ENCODE results near the gene TXNDC8. TPM values are rescaled to one million over a fixed set of nuclear protein-coding genes. Genes with fewer than 3 reads are reported as not detected.

Gene TXNDC8
- total RNA-seq, 1 experiment from 2014 or later: not detected

- CTCF ChIA-PET: no interaction called here
- H3K4me3 Mint-ChIP-seq: no peak overlapping the region
- no peak for TF ChIP-seq JAZF1 (CRISPR knock-in tag; IDR thresholded peaks at IDR 0.05)
- TF ChIP-seq ZNF423 (CRISPR knock-in tag; IDR thresholded peaks at IDR 0.05): no peak
- no peak for TF ChIP-seq ZNF263 (CRISPR knock-in tag; IDR thresholded peaks at IDR 0.05; ENCODE audit: low read depth)
- no peak for TF ChIP-seq ZSCAN18 (CRISPR knock-in tag; IDR thresholded peaks at IDR 0.05)
- TF ChIP-seq PREB (CRISPR knock-in tag; IDR thresholded peaks at IDR 0.05; ENCODE audit: borderline replicate concordance): no peak
- TF ChIP-seq CDX4 (CRISPR knock-in tag; IDR thresholded peaks at IDR 0.05; ENCODE audit: borderline replicate concordance): no peak
- TF ChIP-seq NFYB (CRISPR knock-in tag; conservative IDR thresholded peaks at IDR 0.05; ENCODE audit: low read depth): no peak
- TF ChIP-seq HMGA2 (CRISPR knock-in tag; IDR thresholded peaks at IDR 0.05): no peak
- no peak for TF ChIP-seq ATF1 (CRISPR knock-in tag; IDR thresholded peaks at IDR 0.05)
- no peak for TF ChIP-seq SP1 (CRISPR knock-in tag; conservative IDR thresholded peaks at IDR 0.05)
- no peak for TF ChIP-seq CTCF (IDR thresholded peaks at IDR 0.05)
- no peak for TF ChIP-seq ZNF532 (CRISPR knock-in tag; IDR thresholded peaks at IDR 0.05; ENCODE audit: borderline replicate concordance)
- TF ChIP-seq MYBL2 (CRISPR knock-in tag; IDR thresholded peaks at IDR 0.05): no peak
- no peak for TF ChIP-seq RELA (CRISPR knock-in tag; IDR thresholded peaks at IDR 0.05; ENCODE audit: borderline replicate concordance)
- no peak for TF ChIP-seq TEAD1 (CRISPR knock-in tag; IDR thresholded peaks at IDR 0.05)
- TF ChIP-seq ERG (CRISPR knock-in tag; IDR thresholded peaks at IDR 0.05): no peak
- TF ChIP-seq SMAD3 (CRISPR knock-in tag; IDR thresholded peaks at IDR 0.05; ENCODE audit: borderline replicate concordance): no peak
- no peak for TF ChIP-seq E2F5 (CRISPR knock-in tag; IDR thresholded peaks at IDR 0.05)
- no peak for TF ChIP-seq NR2C2 (CRISPR knock-in tag; IDR thresholded peaks at IDR 0.05)
- TF ChIP-seq CBFB (CRISPR knock-in tag; IDR thresholded peaks at IDR 0.05; ENCODE audit: low read depth): no peak
These were observed 78.1 kb downstream of the TXNDC8 start for GRCh38 chr9:110259566-110259965.

More at GRCh38 chr9:110259566-110259965, 78.1 kb downstream of the TXNDC8 start:
- DNase-seq (ENCODE audit: low spot score) (no peak), ATAC-seq (no peak)
- Mint-ChIP-seq H3K9me3 (no peaks in the 10 kb centered on the region), H3K27me3 (ENCODE audit: low read depth) (no peaks in the 10 kb centered on the region), H3K36me3 (no peaks in the 10 kb centered on the region), H3K4me1 (peaks cover 22% of the 10 kb centered on the region), H3K27ac (no peak overlapping the region)
- POLR2A ChIA-PET: no interaction called here
